ENCODE results near the gene COMMD1. TPM values are rescaled to one million over a fixed set of nuclear protein-coding genes. Genes with fewer than 3 reads are reported as not detected.
"Not testable (repeated sequence)": the region's sequence is repeated elsewhere in the genome, so short reads cannot be mapped to it uniquely, and the experiment has no call there.

Gene COMMD1
- total RNA-seq, 1 donor from 2014 or later = 42.3 TPM

DNA sequence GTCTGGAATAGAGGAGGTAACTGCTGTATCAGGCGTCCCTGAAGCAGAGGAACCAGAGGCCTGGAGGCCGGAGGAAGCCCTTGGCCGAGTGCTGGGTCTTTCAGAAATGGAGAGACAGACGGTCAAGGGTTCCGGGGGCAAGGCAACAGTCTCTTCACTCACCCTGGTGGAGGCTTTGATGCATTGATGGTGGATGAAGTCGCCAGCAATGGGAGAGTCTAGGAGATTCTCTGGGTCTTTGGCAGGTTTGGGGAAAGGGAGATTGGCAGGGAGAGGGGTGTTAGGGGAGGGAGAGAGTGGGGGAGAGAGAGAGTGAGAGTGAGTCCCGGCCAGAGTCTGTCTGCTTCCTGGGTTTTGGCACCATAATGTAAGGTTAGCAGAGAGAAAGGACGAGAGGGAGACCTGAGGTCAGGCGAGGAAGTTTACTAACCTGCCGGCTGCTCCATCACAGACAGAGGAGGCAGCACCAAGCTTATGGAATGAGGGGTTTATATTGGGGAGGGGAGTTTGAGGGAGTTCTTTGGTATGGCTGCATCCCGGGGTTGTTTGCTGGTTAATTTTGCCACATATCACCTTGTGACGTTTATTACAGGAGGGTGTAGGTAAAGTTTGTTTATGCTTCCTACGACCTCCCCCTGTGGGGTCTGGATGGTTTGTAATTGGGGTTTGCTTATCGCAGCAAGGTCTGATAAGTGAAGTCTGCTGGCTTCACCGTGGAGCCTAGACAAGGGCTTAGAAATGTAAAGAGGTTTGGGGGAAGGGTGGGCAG is 19.6 kb downstream of the COMMD1 start:
- no peak for DNase-seq (ENCODE audit: low read depth, low spot score)

DNA sequence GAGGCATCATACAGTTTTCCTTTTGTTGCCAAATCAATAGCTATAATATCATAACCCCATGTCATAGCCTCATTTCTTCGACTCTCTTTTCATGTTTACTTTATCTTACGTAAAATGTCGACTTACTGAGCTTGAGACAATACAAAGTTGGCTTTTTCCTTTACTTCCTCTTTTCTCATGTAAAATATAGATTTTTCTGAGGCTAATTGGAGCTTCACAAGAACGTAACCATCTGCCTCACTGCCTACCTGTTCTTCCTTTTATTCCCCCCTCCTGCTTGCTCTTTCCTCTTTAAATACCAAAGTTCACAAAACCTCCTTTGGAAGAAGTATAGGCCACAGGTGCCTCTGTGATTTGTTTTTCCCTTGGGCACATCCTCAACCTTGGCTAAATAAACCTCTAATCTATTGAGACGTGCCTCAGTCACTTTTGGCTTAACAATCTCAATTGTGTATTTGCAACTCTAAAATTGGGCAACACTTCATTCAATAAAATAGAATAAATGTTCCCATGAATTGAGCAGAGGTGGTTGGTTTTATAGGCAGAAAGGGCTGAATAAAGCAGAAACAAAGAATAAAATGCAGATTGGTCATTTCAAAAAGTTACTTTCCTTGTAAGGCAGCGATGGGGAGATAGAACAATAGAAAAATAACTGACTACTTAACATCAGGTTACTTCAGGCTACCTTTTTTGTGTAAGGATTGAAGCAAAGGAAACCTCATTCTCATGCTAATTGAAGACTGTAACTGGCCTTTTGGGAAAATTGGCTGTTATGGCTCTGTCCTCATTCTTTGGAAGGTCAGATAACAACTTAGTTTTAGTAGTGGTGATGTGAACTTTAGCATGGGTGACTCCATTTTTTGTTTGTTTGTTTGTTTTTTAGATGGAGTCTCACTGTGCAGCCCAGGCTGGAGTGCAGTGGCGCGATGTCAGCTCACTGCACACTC is 21.3 kb downstream of the COMMD1 start:
- DNase-seq (ENCODE audit: low read depth, low spot score) = no peak

DNA sequence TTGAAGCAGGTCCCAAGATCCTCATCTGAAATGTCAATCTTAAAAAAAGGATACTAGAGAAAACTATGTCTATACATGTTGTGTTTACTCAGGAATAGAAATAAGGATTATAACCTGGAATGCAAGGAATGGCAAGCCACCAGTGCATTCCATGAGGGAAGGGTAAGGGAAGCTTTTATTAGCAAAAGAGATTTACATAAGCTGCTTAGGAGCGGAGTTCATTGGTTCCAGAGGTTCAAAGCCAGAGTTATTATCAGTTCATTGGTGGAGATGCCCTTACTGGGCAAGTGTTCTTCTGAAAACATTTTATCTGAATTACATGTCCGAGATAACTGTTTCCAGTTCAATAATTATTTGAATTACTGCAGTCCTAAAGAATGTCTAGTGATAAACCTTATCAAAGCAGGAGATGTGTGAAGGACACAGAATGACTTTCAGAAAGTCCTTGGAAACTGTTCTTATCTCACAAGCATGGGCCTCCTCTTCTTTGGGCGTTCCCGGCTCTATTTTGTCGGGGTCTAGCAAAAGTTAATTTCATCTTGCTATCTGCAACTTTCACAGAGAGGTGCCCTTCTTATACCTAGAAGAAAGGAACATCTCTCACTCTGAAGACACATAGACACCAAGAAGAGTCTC is 23.5 kb downstream of the COMMD1 start:
- DNase-seq (ENCODE audit: low read depth, low spot score) = no peak

- no peak for DNase-seq (ENCODE audit: low read depth, low spot score)
Measured at GRCh38 chr2:61937098-61937497, 31.6 kb downstream of the COMMD1 start.

DNA sequence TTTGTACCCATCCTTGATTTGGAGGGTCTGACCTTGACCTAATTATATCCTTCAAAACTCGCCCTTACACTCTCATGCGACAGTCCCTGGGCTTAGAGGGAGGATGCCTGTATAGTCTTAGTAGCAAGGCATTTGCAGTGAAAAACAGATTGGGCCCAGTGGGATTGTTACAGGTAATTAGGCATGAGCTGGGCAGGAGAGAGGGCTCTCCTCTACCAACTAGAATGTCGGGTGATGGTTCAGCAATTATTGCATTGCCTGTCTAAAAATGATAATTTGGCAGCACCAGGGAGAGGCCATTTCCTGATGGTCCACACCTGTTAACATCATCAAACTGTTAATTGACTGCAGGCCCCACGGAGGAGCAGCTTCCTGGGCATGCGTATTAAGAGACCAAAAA is 32.4 kb downstream of the COMMD1 start:
- DNase-seq (ENCODE audit: low read depth, low spot score) = no peak

DNA sequence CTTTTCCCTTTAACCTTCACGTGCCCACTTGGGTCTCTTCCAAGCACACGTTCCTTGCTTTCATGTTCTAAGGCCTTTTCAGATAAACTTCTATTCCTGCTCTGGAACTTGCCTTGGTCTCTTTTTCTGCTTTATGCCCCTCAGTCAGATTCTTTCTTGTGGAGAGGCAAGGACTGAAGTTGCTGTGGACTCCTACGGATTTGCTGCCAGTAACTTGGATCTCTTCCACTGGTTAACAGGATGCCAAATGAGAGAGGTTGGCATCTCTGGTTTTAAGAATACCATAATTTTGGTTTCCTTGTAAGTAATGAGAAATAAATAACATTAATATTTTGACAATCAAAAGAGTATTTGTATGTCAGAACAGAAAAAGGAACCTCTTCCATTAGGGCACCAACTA is 33.0 kb downstream of the COMMD1 start:
- DNase-seq (ENCODE audit: low read depth, low spot score) = no peak

GRCh38 chr2:61943251-61943650 is 37.8 kb downstream of the COMMD1 start:
- no peak for DNase-seq (ENCODE audit: low read depth, low spot score)

- no peak for DNase-seq (ENCODE audit: low read depth, low spot score)
Measured at GRCh38 chr2:61946666-61947065, 41.2 kb downstream of the COMMD1 start.

DNA sequence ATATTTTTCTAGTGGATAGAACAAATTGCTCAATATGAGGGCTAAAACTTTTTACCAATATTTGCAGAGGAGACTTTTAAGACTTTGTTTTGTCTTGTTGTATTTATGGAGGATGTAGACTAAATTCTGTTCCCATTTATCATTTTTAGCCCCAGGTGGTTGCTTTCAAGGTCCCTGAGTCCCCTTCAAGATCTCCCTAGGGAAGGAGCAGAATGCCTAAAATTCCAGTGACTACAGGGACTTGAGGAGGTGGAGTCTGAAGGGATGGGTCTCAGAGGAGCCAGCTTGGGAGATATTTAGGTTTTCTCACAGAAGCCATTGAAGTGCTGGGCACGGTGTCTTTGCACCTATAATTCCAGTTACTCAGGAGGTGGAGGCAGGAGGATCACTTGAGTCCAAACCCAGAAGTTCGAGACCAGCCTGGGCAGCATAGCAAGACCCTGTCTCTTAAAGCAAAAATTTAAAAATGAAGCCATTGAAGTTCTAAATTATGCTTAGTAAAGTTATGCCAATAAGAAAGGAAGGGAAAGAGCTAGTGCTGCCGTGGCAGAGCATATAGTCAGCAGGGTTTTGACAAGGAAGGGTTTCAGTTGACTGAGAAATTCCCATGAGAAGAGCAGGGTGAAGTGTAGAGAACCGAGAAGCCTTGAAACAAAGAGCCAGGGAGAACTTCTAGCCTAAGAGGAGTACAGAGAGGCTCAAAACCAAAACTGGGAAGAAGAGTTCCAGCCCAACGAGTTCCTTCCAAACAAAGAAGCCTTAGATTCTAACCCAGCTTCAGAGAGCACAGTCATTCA is 43.4 kb downstream of the COMMD1 start:
- DNase-seq (ENCODE audit: low read depth, low spot score) = no peak

DNA sequence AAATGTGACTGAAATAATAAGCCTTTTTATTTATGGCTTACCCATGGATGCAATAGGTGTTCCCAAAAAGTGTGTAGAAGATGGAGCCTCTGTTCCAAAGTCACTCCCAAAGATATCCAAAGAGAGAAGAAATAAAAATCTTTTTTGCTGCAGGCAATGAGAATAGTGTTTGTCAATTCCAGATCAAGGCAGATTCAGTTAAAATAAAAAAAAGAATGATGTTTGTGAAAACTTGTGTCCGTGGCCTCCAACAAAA is 43.9 kb downstream of the COMMD1 start:
- DNase-seq (ENCODE audit: low read depth, low spot score) = no peak

- DNase-seq (ENCODE audit: low read depth, low spot score) = no peak
Measured at GRCh38 chr2:61949714-61950560, 44.5 kb downstream of the COMMD1 start.

- DNase-seq (ENCODE audit: low read depth, low spot score) = no peak
Measured at GRCh38 chr2:61950571-61951315, 45.3 kb downstream of the COMMD1 start.

DNA sequence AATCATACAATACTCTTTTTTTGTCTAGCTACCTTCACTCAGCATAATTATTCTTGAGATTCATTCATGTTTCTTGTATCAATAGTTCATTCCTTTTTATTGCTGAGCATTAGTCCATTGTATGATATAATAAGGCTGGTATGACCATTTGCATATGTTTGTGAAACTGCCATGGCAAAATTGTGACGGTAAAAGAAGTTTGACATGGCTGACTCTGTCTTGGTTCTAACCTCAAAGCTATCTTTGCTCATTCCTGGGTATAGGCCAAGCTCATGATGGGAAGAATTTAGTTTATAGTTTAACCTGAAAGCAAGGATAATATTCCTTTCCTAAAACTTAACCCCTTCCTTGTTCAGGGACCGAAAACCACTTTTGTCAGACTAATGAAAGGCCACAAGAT is 46.4 kb downstream of the COMMD1 start:
- DNase-seq (ENCODE audit: low read depth, low spot score) = no peak

GRCh38 chr2:61952288-61952687 is 46.8 kb downstream of the COMMD1 start:
- DNase-seq (ENCODE audit: low read depth, low spot score) = no peak

DNA sequence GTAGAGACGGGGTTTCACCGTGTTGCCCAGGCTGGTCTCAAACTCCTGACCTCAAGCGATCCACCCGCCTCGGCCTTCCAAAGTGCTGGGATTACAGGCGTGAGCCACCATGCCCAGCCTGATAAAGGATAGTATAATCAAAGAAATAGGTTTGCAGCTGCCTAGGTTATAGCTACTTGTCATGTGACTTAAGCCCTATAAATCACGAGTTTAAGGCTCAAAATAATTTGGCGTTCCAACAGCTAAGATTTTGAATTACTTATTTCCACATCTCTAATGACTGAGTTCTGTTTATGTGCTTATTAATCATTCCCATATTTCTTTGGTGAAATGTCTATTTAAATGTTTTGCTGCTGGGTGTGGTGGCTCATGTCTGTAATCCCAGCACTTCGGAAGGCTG is 49.4 kb downstream of the COMMD1 start:
- not testable (repeated sequence) for DNase-seq (ENCODE audit: low read depth, low spot score)

DNA sequence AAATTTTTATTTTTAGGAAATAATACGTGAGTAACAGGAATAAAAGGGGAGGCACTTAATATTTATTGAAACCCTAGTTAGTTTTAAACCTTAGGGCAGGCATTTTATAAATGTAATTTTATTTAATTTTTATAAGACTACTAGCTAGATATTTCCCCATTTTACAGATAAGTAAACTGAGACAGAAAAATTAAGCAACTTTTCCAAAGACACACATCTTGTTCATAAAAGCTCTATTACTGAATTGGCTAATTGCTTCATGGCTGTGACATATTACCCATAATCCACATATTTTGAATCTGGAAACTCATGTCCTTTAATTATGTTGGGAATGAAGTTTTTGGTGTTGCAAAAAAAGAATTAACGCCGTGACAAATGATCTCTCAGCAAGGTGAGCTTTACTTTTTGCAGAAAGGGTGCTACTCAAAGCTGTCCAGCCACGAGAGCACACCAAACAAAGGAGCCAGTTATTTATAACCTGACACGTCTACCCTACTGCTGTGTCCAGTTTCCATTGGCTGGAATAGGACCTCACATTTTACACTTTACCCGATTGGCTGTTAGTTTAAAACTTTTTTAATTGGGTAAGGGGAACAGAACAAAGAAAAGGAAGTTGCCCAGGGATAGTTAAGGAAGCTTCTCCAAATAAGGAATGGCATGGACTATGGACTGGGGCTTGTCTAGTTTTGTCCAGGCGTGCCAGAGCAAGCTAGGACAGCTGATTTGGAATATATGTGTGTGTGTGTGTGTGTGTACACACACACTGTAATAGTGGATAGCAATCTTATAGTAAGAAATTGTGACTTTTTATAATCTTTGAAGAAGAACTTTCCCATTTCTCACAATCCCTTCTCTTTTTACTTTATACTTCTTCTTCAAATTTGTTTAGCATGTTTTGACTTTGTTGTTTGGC is 54.2 kb downstream of the COMMD1 start:
- DNase-seq (ENCODE audit: low read depth, low spot score) = no peak

DNA sequence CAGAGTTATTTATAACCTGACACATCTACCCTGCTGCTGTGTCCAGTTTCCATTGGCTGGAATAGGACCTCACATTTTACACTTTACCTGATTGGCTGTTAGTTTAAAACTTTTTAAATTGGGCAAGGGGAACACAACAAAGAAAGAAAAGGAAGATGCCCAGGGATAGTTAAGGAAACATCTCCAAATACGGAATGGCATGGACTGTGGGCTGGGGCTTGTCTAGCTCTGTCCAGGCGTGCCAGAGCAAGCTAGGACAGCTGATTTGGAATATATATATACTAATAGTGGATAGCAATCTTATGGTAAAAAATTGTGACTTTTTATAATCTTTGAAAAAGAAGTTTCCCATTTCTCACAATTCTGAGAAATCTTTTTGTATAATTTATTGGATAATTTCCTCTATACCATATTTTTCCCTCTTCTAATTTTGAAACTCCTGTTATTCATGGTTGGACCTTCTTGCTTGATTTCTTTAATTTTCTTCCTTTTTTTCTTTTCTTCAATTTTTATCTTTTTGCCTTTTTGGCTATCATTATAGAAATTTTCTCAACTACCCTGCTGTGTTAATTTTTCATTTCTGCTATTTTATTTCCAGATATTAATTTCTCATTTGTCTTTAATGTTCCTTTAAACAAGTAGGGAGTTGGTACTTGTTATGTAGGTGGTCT is 55.9 kb downstream of the COMMD1 start:
- DNase-seq (ENCODE audit: low read depth, low spot score) = no peak

Data from pulmonary artery endothelial cell (primary cell).